Transverse colon (tissue), 4 donors: ENCODE results near the gene CACNA1I. TPM values are rescaled to one million over a fixed set of nuclear protein-coding genes. Genes with fewer than 3 reads are reported as not detected.

ENCODE experiments used
- DNase-seq: peaks from one replicate; pipeline ENCODE4 v3.0.0-alpha.2; 2019
- H3K27ac ChIP-seq, 4 donors: fragments of 200-600 bp; sonication (generic); 2 replicates each; pipeline ENCODE4 v1.5.1; 2016 to 2018; ENCODE audit warnings: inconsistent platforms in 4 of 4
- H3K27me3 ChIP-seq: fragments of 200-600 bp; sonication (generic); 2 replicates; pipeline ENCODE4 v1.5.1; 2017; ENCODE audit warnings: inconsistent platforms
- H3K36me3 ChIP-seq, 4 donors: fragments of 200-600 bp; sonication (generic); 2 replicates each; pipeline ENCODE4 v1.5.1; 2017 to 2019; ENCODE audit warnings: inconsistent platforms in 4 of 4
- H3K4me1 ChIP-seq, 4 donors: fragments of 200-600 bp; sonication (generic); 2 replicates each; pipeline ENCODE4 v1.5.1; 2017 to 2020; ENCODE audit warnings: inconsistent platforms in 4 of 4
- H3K4me3 ChIP-seq, 4 donors: fragments of 200-600 bp; sonication (generic); 1 replicate in 1 of 4; 2 replicates in 3 of 4; pipeline versions ENCODE4 v1.5.1 to v1.6.1; 2017 to 2019; ENCODE audit warnings: inconsistent platforms in 4 of 4
- H3K9me3 ChIP-seq, 2 donors: fragments of 200-600 bp; sonication (generic); 2 replicates each; pipeline ENCODE4 v1.5.1; 2017 to 2019; ENCODE audit warnings: inconsistent platforms in 2 of 2
- CTCF ChIP-seq, 5 experiments: fragments of 200-600 bp in 3 of 5; fragments of 450-650 bp in 2 of 5; sonication (generic) in 3 of 5; IDR thresholded peaks; 1 replicate in 2 of 5; 2 replicates in 3 of 5; pipeline ENCODE4 v1.5.1; 2016 to 2017; ENCODE audit warnings: antibody characterized with exemption in 5 of 5, inconsistent platforms in 3 of 5, mild to moderate bottlenecking in 2 of 5, moderate library complexity in 1 of 5
- EP300 ChIP-seq: sonication (generic); formaldehyde crosslinking; IDR thresholded peaks from one replicate; pipeline ENCODE4 v1.6.1; 2017; ENCODE audit warnings: antibody characterized with exemption, low read depth
- POLR2A ChIP-seq: fragments of 450-650 bp; IDR thresholded peaks from one replicate; pipeline ENCODE4 v1.6.1; 2016; ENCODE audit warnings: antibody characterized with exemption, mild to moderate bottlenecking, moderate library complexity
- POLR2AphosphoS5 ChIP-seq, 3 donors: sonication (generic); formaldehyde crosslinking; IDR thresholded peaks; one replicate each; pipeline ENCODE4 v1.6.1; 2016; ENCODE audit warnings: antibody characterized with exemption in 3 of 3
- WGBS, 2 donors: methylation state at CpG; one replicate each; pipeline ENCODE4 v1.1.5; 2018; ENCODE audit warnings: low coverage in 1 of 2; 5-methylcytosine and 5-hydroxymethylcytosine counted together
- in situ Hi-C, 4 donors: fragments of 200-750 bp; cut with MboI; loops; one replicate each; pipeline versions ENCODE4 v1.15.0 to v1.15.1; 2017; ENCODE audit warnings: low sequenced_read_pairs in 3 of 4, low pct_ligation_motif_present in 1 of 4, low pct_unique_long_range_greater_than_20kb in 1 of 4
- intact Hi-C: fragments of 100-400 bp; cut with DNase I; formaldehyde crosslinking; loops from one replicate; pipeline ENCODE4 v1.15.1; 2023; ENCODE audit warnings: low total_unique reads
- total RNA-seq, 4 donors: library from RNA; depleted of rRNA; stranded (reverse); fragments of >200 nt; gene quantifications; one replicate each; pipeline ENCODE4 v1.1.0, GENCODE V29; 2016

CACNA1I gene
- total RNA-seq, 4 donors from 2014 or later: 0.14 to 1.1 (median 0.66) TPM

- 40 to 58% methylated on average over 1 to 10 of the region's 10 CpGs for WGBS, 2 donors
- H3K27ac ChIP-seq: no peak overlapping the region
- no peak for DNase-seq
- H3K36me3 ChIP-seq: no peaks in the 10 kb centered on the region
- intact Hi-C loops (no loop called here), in situ Hi-C loops (no loop called here)
- H3K4me3 ChIP-seq: no peak overlapping the region
- peaks cover 6 to 15% of the 10 kb centered on the region in 2 donors for H3K9me3 ChIP-seq
- H3K27me3 ChIP-seq: no peaks in the 10 kb centered on the region
- no peak for TF ChIP-seq POLR2A
- no peak for TF ChIP-seq CTCF (IDR thresholded peaks at IDR 0.05)
- no peak for TF ChIP-seq EP300
- TF ChIP-seq POLR2AphosphoS5 (IDR thresholded peaks at IDR 0.05): no peak
- H3K4me1 ChIP-seq: no peaks in the 10 kb centered on the region
Measured at GRCh38 chr22:39675947-39676346, 105.4 kb downstream of the CACNA1I start.

- Histone ChIP-seq H3K27ac (no peak overlapping the region), H3K4me1 (no peaks in the 10 kb centered on the region), H3K36me3 (no peaks in the 10 kb centered on the region), H3K9me3 (no peaks in the 10 kb centered on the region), H3K4me3 (no peak overlapping the region), H3K27me3 (no peaks in the 10 kb centered on the region)
- no peak for TF ChIP-seq EP300
- no peak for TF ChIP-seq POLR2A
- no peak for TF ChIP-seq CTCF (IDR thresholded peaks at IDR 0.05)
- no peak for TF ChIP-seq POLR2AphosphoS5 (IDR thresholded peaks at IDR 0.05)
- intact Hi-C loops: no loop called here
- 87 to 89% methylated on average over 9 to 12 of the region's 12 CpGs for WGBS, 2 donors
- in situ Hi-C loops: no loop called here
- DNase-seq: no peak
Measured at GRCh38 chr22:39677967-39678366, 107.4 kb downstream of the CACNA1I start.

- intact Hi-C loops (no loop called here), in situ Hi-C loops (no loop called here)
- H3K27ac ChIP-seq: no peak overlapping the region
- H3K9me3 ChIP-seq: no peaks in the 10 kb centered on the region
- H3K27me3 ChIP-seq: no peaks in the 10 kb centered on the region
- H3K36me3 ChIP-seq: no peaks in the 10 kb centered on the region
- H3K4me1 ChIP-seq: no peaks in the 10 kb centered on the region
- H3K4me3 ChIP-seq: no peak overlapping the region
- 90 to 100% methylated on average over 5 to 47 of the region's 47 CpGs for WGBS, 2 donors
- TF ChIP-seq EP300: no peak
- TF ChIP-seq POLR2A: no peak
- no peak for TF ChIP-seq CTCF (IDR thresholded peaks at IDR 0.05)
- no peak for TF ChIP-seq POLR2AphosphoS5 (IDR thresholded peaks at IDR 0.05)
- DNase-seq: no peak
Measured at GRCh38 chr22:39678862-39679490, 108.4 kb downstream of the CACNA1I start.

GRCh38 chr22:39679652-39680051 lies 109.1 kb downstream of the CACNA1I start:
- Histone ChIP-seq H3K36me3 (no peaks in the 10 kb centered on the region), H3K27me3 (peaks cover 6% of the 10 kb centered on the region), H3K9me3 (no peaks in the 10 kb centered on the region), H3K4me3 (no peak overlapping the region), H3K4me1 (no peaks in the 10 kb centered on the region), H3K27ac (no peak overlapping the region)
- DNase-seq: no peak
- 91% methylated on average over 13 of the region's 17 CpGs; no CpG with 5 or more reads in 1 of the 2 donors for WGBS, 2 donors
- in situ Hi-C loops: no loop called here
- intact Hi-C loops: no loop called here
- no peak for TF ChIP-seq POLR2AphosphoS5 (IDR thresholded peaks at IDR 0.05)
- no peak for TF ChIP-seq POLR2A

GRCh38 chr22:39680486-39680885 lies 109.9 kb downstream of the CACNA1I start:
- WGBS, 2 donors: 100% methylated on average over 2 of the region's 9 CpGs; no CpG with 5 or more reads in 1 of the 2 donors
- Histone ChIP-seq H3K4me1 (no peaks in the 10 kb centered on the region), H3K9me3 (no peaks in the 10 kb centered on the region), H3K4me3 (no peak overlapping the region), H3K36me3 (no peaks in the 10 kb centered on the region), H3K27ac (no peak overlapping the region), H3K27me3 (peaks cover 14% of the 10 kb centered on the region)
- intact Hi-C loops: no loop called here
- no peak for TF ChIP-seq CTCF (IDR thresholded peaks at IDR 0.05)
- no peak for TF ChIP-seq EP300
- no peak for TF ChIP-seq POLR2AphosphoS5 (IDR thresholded peaks at IDR 0.05)
- TF ChIP-seq POLR2A: no peak
- in situ Hi-C loops: no loop called here
- DNase-seq: no peak
